Measurements from ENCODE around the gene CLK4. TPM values are rescaled to one million over a fixed set of nuclear protein-coding genes. Genes with fewer than 3 reads are reported as not detected.

The CLK4 gene
- total RNA-seq, 1 experiment from 2014 or later = 29.3 TPM

- no peaks in the 10 kb centered on the region for H3K4me1 Mint-ChIP-seq (ENCODE audit: low read depth, unreplicated experiment)
- DNase-seq = no peak
- no TSS peak for BruUV-seq (replicated peaks)
- intact Hi-C loops (cut with micrococcal nuclease; ENCODE audit: unreplicated experiment) = no loop called here
- peaks cover 5% of the 10 kb centered on the region for H3K9me3 Mint-ChIP-seq (ENCODE audit: low read depth, unreplicated experiment)
- CTCF ChIA-PET = no interaction called here
- H3K27me3 Mint-ChIP-seq (ENCODE audit: unreplicated experiment) = no peaks in the 10 kb centered on the region
- H3K4me3 Mint-ChIP-seq (ENCODE audit: low read depth, unreplicated experiment) = no peak overlapping the region
- peaks cover 42% of the 10 kb centered on the region for H3K36me3 Mint-ChIP-seq (ENCODE audit: insufficient read depth, unreplicated experiment)
- no peak overlapping the region for H3K27ac Mint-ChIP-seq (ENCODE audit: unreplicated experiment)
- TF ChIP-seq CTCF (IDR thresholded peaks at IDR 0.05; ENCODE audit: unreplicated experiment) = no peak
Observed at GRCh38 chr5:178602752-178603151, 24.1 kb downstream of the CLK4 start.

GRCh38 chr5:178595750-178596149 lies 31.1 kb downstream of the CLK4 start:
- peaks cover 8% of the 10 kb centered on the region for H3K36me3 Mint-ChIP-seq (ENCODE audit: insufficient read depth, unreplicated experiment)
- H3K27ac Mint-ChIP-seq (ENCODE audit: unreplicated experiment) = no peak overlapping the region
- intact Hi-C loops (cut with micrococcal nuclease; ENCODE audit: unreplicated experiment) = no loop called here

GRCh38 chr5:178595150-178595549 lies 31.7 kb downstream of the CLK4 start:
- Mint-ChIP-seq H3K27ac (ENCODE audit: unreplicated experiment) (no peak overlapping the region), H3K4me3 (ENCODE audit: low read depth, unreplicated experiment) (no peak overlapping the region), H3K36me3 (ENCODE audit: insufficient read depth, unreplicated experiment) (peaks cover 6% of the 10 kb centered on the region), H3K27me3 (ENCODE audit: unreplicated experiment) (no peaks in the 10 kb centered on the region), H3K4me1 (ENCODE audit: low read depth, unreplicated experiment) (no peaks in the 10 kb centered on the region), H3K9me3 (ENCODE audit: low read depth, unreplicated experiment) (peaks cover 29% of the 10 kb centered on the region)
- TF ChIP-seq CTCF (IDR thresholded peaks at IDR 0.05; ENCODE audit: unreplicated experiment) = no peak
- no peak for DNase-seq
- CTCF ChIA-PET = no interaction called here
- BruUV-seq (replicated peaks) = no TSS peak
- intact Hi-C loops (cut with micrococcal nuclease; ENCODE audit: unreplicated experiment) = no loop called here

More at GRCh38 chr5:178595750-178596149, 31.1 kb downstream of the CLK4 start:
- BruUV-seq (replicated peaks) = no TSS peak
- CTCF ChIA-PET = interaction anchor here (0.6 kb wide), 1 partner anchor 793 kb away, joined by 6 read pairs; no protein-coding TSS in a partner anchor
- no peak overlapping the region for H3K4me3 Mint-ChIP-seq (ENCODE audit: low read depth, unreplicated experiment)
- peaks cover 29% of the 10 kb centered on the region for H3K9me3 Mint-ChIP-seq (ENCODE audit: low read depth, unreplicated experiment)
- TF ChIP-seq CTCF (IDR thresholded peaks at IDR 0.05; ENCODE audit: unreplicated experiment) = no peak
- no peaks in the 10 kb centered on the region for H3K27me3 Mint-ChIP-seq (ENCODE audit: unreplicated experiment)
- DNase-seq = no peak
- no peaks in the 10 kb centered on the region for H3K4me1 Mint-ChIP-seq (ENCODE audit: low read depth, unreplicated experiment)

- no peak for DNase-seq
- intact Hi-C loops (cut with micrococcal nuclease; ENCODE audit: unreplicated experiment) = no loop called here
- Mint-ChIP-seq H3K27ac (ENCODE audit: unreplicated experiment) (no peak overlapping the region), H3K4me3 (ENCODE audit: low read depth, unreplicated experiment) (no peak overlapping the region), H3K4me1 (ENCODE audit: low read depth, unreplicated experiment) (no peaks in the 10 kb centered on the region), H3K27me3 (ENCODE audit: unreplicated experiment) (peaks cover 8% of the 10 kb centered on the region), H3K36me3 (ENCODE audit: insufficient read depth, unreplicated experiment) (no peaks in the 10 kb centered on the region), H3K9me3 (ENCODE audit: low read depth, unreplicated experiment) (peaks cover 23% of the 10 kb centered on the region)
- no peak for TF ChIP-seq CTCF (IDR thresholded peaks at IDR 0.05; ENCODE audit: unreplicated experiment)
- CTCF ChIA-PET = no interaction called here
- no TSS peak for BruUV-seq (replicated peaks)
Observed at GRCh38 chr5:178590924-178591423, 35.9 kb downstream of the CLK4 start.
